Sigmoid colon (tissue), 4 donors: ENCODE data around the gene NPR1.

ENCODE experiments used
- EP300 ChIP-seq, 4 donors: sonication (generic); formaldehyde crosslinking; IDR thresholded peaks; one replicate each; pipeline ENCODE4 v1.6.1; 2017; ENCODE audit warnings: antibody characterized with exemption in 4 of 4
- POLR2A ChIP-seq, 2 donors: fragments of 450-650 bp; IDR thresholded peaks; one replicate each; pipeline ENCODE4 v1.6.1; 2016; ENCODE audit warnings: antibody characterized with exemption in 2 of 2, mild to moderate bottlenecking in 2 of 2, moderate library complexity in 2 of 2
- TF ChIP-seq, protein P1 (sequence below), 4 experiments: fragments of 450-650 bp in 3 of 4; fragments of 200-600 bp in 1 of 4; IDR thresholded peaks; one replicate each; pipeline ENCODE4 v1.5.1; 2016 to 2019; ENCODE audit warnings: antibody characterized with exemption in 4 of 4, mild to moderate bottlenecking in 3 of 4, moderate library complexity in 2 of 4

DNA sequence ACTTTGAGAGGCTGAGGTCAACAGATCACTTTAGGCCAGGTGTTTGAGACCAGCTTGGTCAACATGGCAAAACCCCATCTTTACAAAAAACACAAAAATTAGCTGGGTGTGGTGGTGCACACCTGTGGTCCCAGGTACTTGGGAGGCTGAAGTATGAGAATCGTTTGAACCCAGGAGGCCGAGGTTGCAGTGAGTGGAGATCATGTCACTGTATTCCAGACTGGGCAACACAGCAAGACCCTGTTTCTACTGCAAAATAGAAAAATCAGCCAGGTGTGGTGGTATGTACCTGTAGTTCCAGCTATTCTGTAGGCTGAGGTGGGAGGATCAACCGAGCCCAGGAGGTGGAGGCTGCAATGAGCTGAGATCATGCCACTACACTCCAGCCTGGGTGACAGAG is 45.2 kb downstream of the NPR1 start:
- TF ChIP-seq, protein P1, sequence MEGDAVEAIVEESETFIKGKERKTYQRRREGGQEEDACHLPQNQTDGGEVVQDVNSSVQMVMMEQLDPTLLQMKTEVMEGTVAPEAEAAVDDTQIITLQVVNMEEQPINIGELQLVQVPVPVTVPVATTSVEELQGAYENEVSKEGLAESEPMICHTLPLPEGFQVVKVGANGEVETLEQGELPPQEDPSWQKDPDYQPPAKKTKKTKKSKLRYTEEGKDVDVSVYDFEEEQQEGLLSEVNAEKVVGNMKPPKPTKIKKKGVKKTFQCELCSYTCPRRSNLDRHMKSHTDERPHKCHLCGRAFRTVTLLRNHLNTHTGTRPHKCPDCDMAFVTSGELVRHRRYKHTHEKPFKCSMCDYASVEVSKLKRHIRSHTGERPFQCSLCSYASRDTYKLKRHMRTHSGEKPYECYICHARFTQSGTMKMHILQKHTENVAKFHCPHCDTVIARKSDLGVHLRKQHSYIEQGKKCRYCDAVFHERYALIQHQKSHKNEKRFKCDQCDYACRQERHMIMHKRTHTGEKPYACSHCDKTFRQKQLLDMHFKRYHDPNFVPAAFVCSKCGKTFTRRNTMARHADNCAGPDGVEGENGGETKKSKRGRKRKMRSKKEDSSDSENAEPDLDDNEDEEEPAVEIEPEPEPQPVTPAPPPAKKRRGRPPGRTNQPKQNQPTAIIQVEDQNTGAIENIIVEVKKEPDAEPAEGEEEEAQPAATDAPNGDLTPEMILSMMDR (IDR thresholded peaks at IDR 0.05), result no peak
- TF ChIP-seq POLR2A (IDR thresholded peaks at IDR 0.05) (no peak), EP300 (IDR thresholded peaks at IDR 0.05) (no peak)
